Measurements from ENCODE around the gene CNTROB. TPM values are rescaled to one million over a fixed set of nuclear protein-coding genes. Genes with fewer than 3 reads are reported as not detected.
A peak's percentile ranks its signal among the peaks of the same experiment; 100 is the strongest.

Gene CNTROB
- total RNA-seq, 1 experiment from 2014 or later, result 30.1 TPM

DNA sequence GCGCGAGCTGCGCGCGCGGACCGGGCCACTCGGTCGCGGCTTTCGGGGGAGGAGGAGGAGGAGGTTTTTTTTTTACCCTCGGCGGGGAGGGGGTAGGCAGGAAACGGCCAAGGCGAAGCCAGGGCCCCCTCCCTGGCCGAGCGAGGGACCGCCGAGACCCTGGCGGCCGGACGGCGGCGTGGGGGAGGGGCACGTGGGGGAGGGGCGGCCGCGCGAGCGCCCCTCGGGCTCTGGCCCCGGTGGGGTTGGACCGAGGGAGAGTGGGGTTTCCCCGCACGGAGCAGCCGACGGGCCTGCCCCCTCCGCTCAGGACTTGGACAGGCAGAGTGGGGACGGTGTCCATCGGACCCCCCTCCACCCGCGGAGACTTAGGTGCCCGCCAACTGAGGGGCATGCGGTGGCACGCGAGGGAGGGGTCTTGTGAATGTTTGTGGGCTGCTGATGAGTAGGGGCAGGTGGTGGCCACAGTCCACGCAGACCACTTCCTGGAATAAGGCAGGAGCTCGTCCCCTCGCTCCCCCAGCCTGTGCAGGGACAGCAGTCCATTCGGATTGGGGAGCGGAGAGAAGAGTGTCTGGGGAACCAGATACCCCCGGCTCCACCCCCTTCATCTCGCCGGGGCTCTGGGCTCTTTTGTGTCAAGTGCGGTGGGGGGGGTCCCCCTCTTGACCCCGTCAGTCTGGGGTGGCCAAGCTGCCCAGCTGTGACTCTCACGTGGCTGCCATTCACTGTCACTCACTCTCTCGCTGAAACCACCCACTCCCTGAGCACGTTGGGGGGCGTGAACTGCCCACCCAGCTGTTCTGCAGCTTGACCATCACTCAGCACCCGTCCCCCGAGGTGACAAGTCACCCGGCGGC, 46.4 kb upstream of the CNTROB start:
- no peak overlapping the region for H4K8ac ChIP-seq (replicated peaks; ENCODE audit: insufficient read length, low read depth, low read length)
- TF ChIP-seq, protein P1, sequence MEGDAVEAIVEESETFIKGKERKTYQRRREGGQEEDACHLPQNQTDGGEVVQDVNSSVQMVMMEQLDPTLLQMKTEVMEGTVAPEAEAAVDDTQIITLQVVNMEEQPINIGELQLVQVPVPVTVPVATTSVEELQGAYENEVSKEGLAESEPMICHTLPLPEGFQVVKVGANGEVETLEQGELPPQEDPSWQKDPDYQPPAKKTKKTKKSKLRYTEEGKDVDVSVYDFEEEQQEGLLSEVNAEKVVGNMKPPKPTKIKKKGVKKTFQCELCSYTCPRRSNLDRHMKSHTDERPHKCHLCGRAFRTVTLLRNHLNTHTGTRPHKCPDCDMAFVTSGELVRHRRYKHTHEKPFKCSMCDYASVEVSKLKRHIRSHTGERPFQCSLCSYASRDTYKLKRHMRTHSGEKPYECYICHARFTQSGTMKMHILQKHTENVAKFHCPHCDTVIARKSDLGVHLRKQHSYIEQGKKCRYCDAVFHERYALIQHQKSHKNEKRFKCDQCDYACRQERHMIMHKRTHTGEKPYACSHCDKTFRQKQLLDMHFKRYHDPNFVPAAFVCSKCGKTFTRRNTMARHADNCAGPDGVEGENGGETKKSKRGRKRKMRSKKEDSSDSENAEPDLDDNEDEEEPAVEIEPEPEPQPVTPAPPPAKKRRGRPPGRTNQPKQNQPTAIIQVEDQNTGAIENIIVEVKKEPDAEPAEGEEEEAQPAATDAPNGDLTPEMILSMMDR (conservative IDR thresholded peaks at IDR 0.05), result no peak
- no peak overlapping the region for H2BK20ac ChIP-seq (ENCODE audit: low read depth, low read length, poor library complexity, severe bottlenecking)
- peaks cover 0 to 3% (median 0%) of the 10 kb centered on the region in 3 experiments; a peak in 2 of 7 replicates for H3K36me3 Mint-ChIP-seq (ENCODE audit: insufficient read depth in 1 of 3, low read depth in 3 of 3)
- H3K4me1 ChIP-seq (ENCODE audit: insufficient read depth, low read length), result no peaks in the 10 kb centered on the region
- no peaks in the 10 kb centered on the region for H3K9me3 ChIP-seq (ENCODE audit: control insufficient read depth, low read depth, low read length)
- no peak overlapping the region for H2BK12ac ChIP-seq (ENCODE audit: insufficient read length, low read depth, low read length)
- no peak overlapping the region for H4K91ac ChIP-seq (ENCODE audit: insufficient read length, low read depth, low read length)
- peaks cover 28% of the 10 kb centered on the region for H3K23me2 ChIP-seq (ENCODE audit: insufficient read length, low read depth, low read length, poor library complexity, severe bottlenecking)
- no peak overlapping the region for H3K9ac ChIP-seq (ENCODE audit: extremely low read depth, insufficient read length, low read length)
- no peaks in the 10 kb centered on the region for H4K20me1 ChIP-seq (ENCODE audit: control insufficient read depth, insufficient read depth, insufficient read length)
- no peak overlapping the region for H3K23ac ChIP-seq (ENCODE audit: insufficient read length, low read depth, low read length)
- peak overlapping the region; percentile 15 for H3K18ac ChIP-seq (ENCODE audit: insufficient read length, low read depth, low read length)
- peak overlapping the region; percentile 65; the same call in 1 of the 2 replicates for H3K14ac ChIP-seq (ENCODE audit: insufficient read depth, low read length)
- H3K27ac ChIP-seq (ENCODE audit: insufficient read length, low read depth, low read length), result no peak overlapping the region
- no peaks in the 10 kb centered on the region; the same call in 1 of the 2 replicates for H3K27me3 ChIP-seq (ENCODE audit: insufficient read depth, low read length)
- no peaks in the 10 kb centered on the region for H3K9me3 Mint-ChIP-seq
- H3K4ac ChIP-seq (ENCODE audit: low read depth, low read length), result no peak overlapping the region
- no peak overlapping the region for H2AK5ac ChIP-seq (ENCODE audit: insufficient read length, low read length)
- peaks cover 3 to 4% of the 10 kb centered on the region in 2 experiments for H3K4me1 Mint-ChIP-seq
- H2BK120ac ChIP-seq (ENCODE audit: low read depth, low read length, poor library complexity, severe bottlenecking), result no peak overlapping the region
- H3K56ac ChIP-seq (ENCODE audit: insufficient read length, low read depth, low read length), result no peak overlapping the region
- no peaks in the 10 kb centered on the region for H3K79me1 ChIP-seq (ENCODE audit: insufficient read depth, low read depth, low read length, poor library complexity, severe bottlenecking)
- no CpG with 5 or more reads among the region's 64 CpGs for WGBS (ENCODE audit: extremely low coverage, insufficient read length, low lambda C conversion rate)
- no peaks in the 10 kb centered on the region; the same call in none of the 2 replicates for H3K27me3 Mint-ChIP-seq (ENCODE audit: low read depth)
- no peak overlapping the region for H4K5ac ChIP-seq (ENCODE audit: insufficient read length, low read depth, low read length)
- H3K79me2 ChIP-seq (ENCODE audit: insufficient read depth, low read length), result no peaks in the 10 kb centered on the region
- no peak overlapping the region for H2AFZ ChIP-seq (ENCODE audit: low read length)
- H3K4me3 Mint-ChIP-seq, result peak overlapping the region in 1 of 2 experiments; percentile 69; a peak in 2 of 5 replicates
- no peak overlapping the region for H2BK15ac ChIP-seq (ENCODE audit: low read depth, low read length)
- H3K27ac Mint-ChIP-seq, result no peak overlapping the region
- no peak overlapping the region for H2BK5ac ChIP-seq (ENCODE audit: insufficient read length, low read length)
- peak overlapping the region; percentile 82 for H3K4me2 ChIP-seq (ENCODE audit: insufficient read depth, insufficient read length, low read length)
- DNase-seq, result peak; percentile 58
- no peak overlapping the region for H3T11ph ChIP-seq (ENCODE audit: low read length)

Data from H9 (cell line).